OCI-LY1 (cell line): ENCODE measurements around the gene SCFD1.

Source experiments
- H2AFZ ChIP-seq: fragments of 200-600 bp; sonication (generic), shearing (Covaris generic); 2 replicates; pipeline ENCODE4 v1.6.0; 2014; ENCODE audit warnings: antibody characterized with exemption, mild to moderate bottlenecking, low read length
- H3F3A ChIP-seq: fragments of 200-600 bp; sonication (generic), shearing (Covaris generic); 2 replicates; pipeline ENCODE4 v1.6.0; 2014; ENCODE audit warnings: mild to moderate bottlenecking, antibody characterized with exemption, low read length, moderate library complexity; ENCODE audit not compliant: insufficient read depth
- H3K27ac ChIP-seq: fragments of 200-600 bp; sonication (generic); 2 replicates; pipeline ENCODE4 v1.5.1; 2014; ENCODE audit warnings: low read length, mixed run types, mild to moderate bottlenecking, low read depth; ENCODE audit not compliant: poor library complexity, severe bottlenecking
- H3K27me3 ChIP-seq: fragments of 200-600 bp; sonication (generic); 2 replicates; pipeline ENCODE4 v1.6.0; 2014; ENCODE audit warnings: antibody characterized with exemption, mild to moderate bottlenecking, low read length, moderate library complexity; ENCODE audit not compliant: insufficient read depth
- H3K36me3 ChIP-seq: fragments of 200-600 bp; sonication (generic); 2 replicates; pipeline ENCODE4 v1.6.1; 2014; ENCODE audit warnings: mild to moderate bottlenecking, antibody characterized with exemption, low read length, moderate library complexity, mixed read lengths; ENCODE audit not compliant: insufficient read depth
- H3K4me1 ChIP-seq: fragments of 200-600 bp; sonication (generic); 2 replicates; pipeline ENCODE4 v1.5.1; 2014; ENCODE audit warnings: mild to moderate bottlenecking, low read length, moderate library complexity; ENCODE audit not compliant: insufficient read depth, severe bottlenecking
- H3K4me2 ChIP-seq: fragments of 200-600 bp; sonication (generic), shearing (Covaris generic); 2 replicates; pipeline ENCODE4 v1.6.1; 2014; ENCODE audit warnings: low read length
- H3K4me3 ChIP-seq: fragments of 200-600 bp; sonication (generic); 2 replicates; pipeline ENCODE4 v1.5.1; 2014; ENCODE audit warnings: low read length, low read depth, mild to moderate bottlenecking, mixed read lengths; ENCODE audit not compliant: poor library complexity, severe bottlenecking
- H3K79me2 ChIP-seq: fragments of 200-600 bp; shearing (Covaris generic); 2 replicates; pipeline ENCODE4 v1.6.1; 2016; ENCODE audit warnings: mixed run types, low read length, mixed read lengths; ENCODE audit not compliant: insufficient read depth
- H3K9ac ChIP-seq: fragments of 200-600 bp; sonication (generic), shearing (Covaris generic); 2 replicates; pipeline ENCODE4 v1.6.1; 2014; ENCODE audit warnings: mild to moderate bottlenecking, low read length, mixed read lengths
- H3K9me2 ChIP-seq: fragments of 200-600 bp; sonication (generic), shearing (Covaris generic); 2 replicates; pipeline ENCODE4 v1.6.1; 2014; ENCODE audit warnings: low read depth, mild to moderate bottlenecking, low read length, mixed read lengths
- H3K9me3 ChIP-seq: fragments of 200-600 bp; shearing (Covaris generic); 2 replicates; pipeline ENCODE4 v1.6.1; 2014; ENCODE audit warnings: low read length, mixed read lengths
- H4K20me1 ChIP-seq: fragments of 200-600 bp; sonication (generic), shearing (Covaris generic); 2 replicates; pipeline ENCODE4 v1.6.0; 2016; ENCODE audit warnings: mild to moderate bottlenecking, low read length; ENCODE audit not compliant: insufficient read depth
- CTCF ChIP-seq: fragments of 200-600 bp; sonication (generic), shearing (Covaris generic); IDR thresholded peaks from 2 replicates; pipeline ENCODE4 v1.5.1; 2017; ENCODE audit warnings: mild to moderate bottlenecking, antibody characterized with exemption, low read length, moderate library complexity, mixed read lengths
- EZH2 ChIP-seq: fragments of 200-600 bp; sonication (generic), shearing (Covaris generic); IDR thresholded peaks from 2 replicates; pipeline ENCODE4 v1.8.0; 2017; ENCODE audit warnings: borderline replicate concordance, mixed run types, mild to moderate bottlenecking, antibody characterized with exemption, low read length, moderate library complexity, mixed read lengths

SCFD1 gene

GRCh38 chr14:30581283-30581625 is 40.9 kb upstream of the SCFD1 start:
- no peaks in the 10 kb centered on the region for H3K4me1 ChIP-seq
- no peaks in the 10 kb centered on the region for H3K9me2 ChIP-seq
- no peaks in the 10 kb centered on the region for H3K27me3 ChIP-seq
- no peaks in the 10 kb centered on the region for H3F3A ChIP-seq
- H3K9me3 ChIP-seq = peaks cover 14% of the 10 kb centered on the region
- no peak overlapping the region for H2AFZ ChIP-seq
- TF ChIP-seq EZH2 (no peak), CTCF (no peak)
- no peak overlapping the region for H3K9ac ChIP-seq
- no peak overlapping the region for H3K4me3 ChIP-seq
- H3K79me2 ChIP-seq = peaks cover 93% of the 10 kb centered on the region
- peaks cover 59% of the 10 kb centered on the region for H3K36me3 ChIP-seq
- H3K4me2 ChIP-seq = no peak overlapping the region
- H3K27ac ChIP-seq = no peak overlapping the region
- no peaks in the 10 kb centered on the region for H4K20me1 ChIP-seq

- Histone ChIP-seq H3K27me3 (no peaks in the 10 kb centered on the region), H3F3A (no peaks in the 10 kb centered on the region), H2AFZ (no peak overlapping the region), H3K27ac (no peak overlapping the region), H3K79me2 (peaks cover 91% of the 10 kb centered on the region), H3K4me1 (no peaks in the 10 kb centered on the region), H3K36me3 (peaks cover 68% of the 10 kb centered on the region), H3K4me2 (no peak overlapping the region), H3K9me2 (no peaks in the 10 kb centered on the region), H3K4me3 (no peak overlapping the region), H3K9ac (no peak overlapping the region), H3K9me3 (peaks cover 14% of the 10 kb centered on the region), H4K20me1 (no peaks in the 10 kb centered on the region)
- TF ChIP-seq CTCF (no peak), EZH2 (no peak)
Measured at GRCh38 chr14:30582376-30582775, 39.7 kb upstream of the SCFD1 start.

GRCh38 chr14:30584058-30584630 is 38.0 kb upstream of the SCFD1 start:
- H2AFZ ChIP-seq = no peak overlapping the region

More at GRCh38 chr14:30584058-30584630, 38.0 kb upstream of the SCFD1 start:
- H4K20me1 ChIP-seq = no peaks in the 10 kb centered on the region
- H3K4me2 ChIP-seq = no peak overlapping the region
- no peak overlapping the region for H3K4me3 ChIP-seq
- H3K9ac ChIP-seq = no peak overlapping the region
- H3K9me3 ChIP-seq = peaks cover 10% of the 10 kb centered on the region
- H3F3A ChIP-seq = no peaks in the 10 kb centered on the region
- H3K36me3 ChIP-seq = peaks cover 80% of the 10 kb centered on the region
- no peak overlapping the region for H3K27ac ChIP-seq
- no peaks in the 10 kb centered on the region for H3K4me1 ChIP-seq
- H3K9me2 ChIP-seq = no peaks in the 10 kb centered on the region
- peaks cover 73% of the 10 kb centered on the region for H3K79me2 ChIP-seq
- no peaks in the 10 kb centered on the region for H3K27me3 ChIP-seq
- TF ChIP-seq EZH2 (no peak), CTCF (no peak)
